ENCODE data around the gene SUPT6H.

- TF ChIP-seq CTCF (conservative IDR thresholded peaks at IDR 0.05; ENCODE audit: low read length) = no peak
- no peak for TF ChIP-seq EZH2phosphoT487 (IDR thresholded peaks at IDR 0.05; ENCODE audit: borderline replicate concordance, low read depth, low read length)
These were observed 6.8 kb upstream of the SUPT6H start for GRCh38 chr17:28655160-28655559.

Measured in OCI-LY7 (cell line).